GM21717 (cell line): ENCODE measurements around the gene PDE1C.

Experiments used
- ATAC-seq: cut with Tn5 transposase; IDR thresholded peaks from one replicate; pipeline ENCODE4 v1.9.1; 2021; ENCODE audit warnings: mild to moderate bottlenecking, moderate library complexity; ENCODE audit not compliant: unreplicated experiment

PDE1C gene

DNA sequence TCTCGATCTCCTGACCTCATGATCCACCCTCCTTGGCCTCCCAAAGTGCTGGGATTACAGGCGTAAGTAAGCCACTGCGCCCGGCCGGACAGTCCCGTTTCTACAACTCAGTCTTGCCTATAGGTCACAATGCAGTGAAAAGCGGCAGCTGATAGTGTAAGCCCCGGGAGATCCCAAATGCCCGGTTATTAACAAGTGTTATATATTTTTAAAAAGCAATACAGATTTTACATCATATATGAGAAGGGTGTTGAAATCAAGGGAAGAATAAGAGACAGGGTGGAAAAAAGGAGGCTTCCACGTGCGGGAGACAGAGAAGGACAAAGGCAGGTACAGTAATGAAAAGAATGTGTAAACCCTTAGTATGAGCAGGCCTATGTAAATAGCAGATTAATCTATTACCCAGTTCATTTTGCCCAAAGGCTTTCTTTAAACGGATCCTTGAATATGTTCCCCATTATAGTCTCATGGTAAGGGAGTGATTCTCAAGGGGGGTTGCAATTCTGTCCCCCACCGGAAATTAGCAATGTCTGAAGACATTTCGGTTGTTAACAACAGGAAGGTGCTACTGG, 170.8 kb downstream of the PDE1C start:
- ATAC-seq = no peak

DNA sequence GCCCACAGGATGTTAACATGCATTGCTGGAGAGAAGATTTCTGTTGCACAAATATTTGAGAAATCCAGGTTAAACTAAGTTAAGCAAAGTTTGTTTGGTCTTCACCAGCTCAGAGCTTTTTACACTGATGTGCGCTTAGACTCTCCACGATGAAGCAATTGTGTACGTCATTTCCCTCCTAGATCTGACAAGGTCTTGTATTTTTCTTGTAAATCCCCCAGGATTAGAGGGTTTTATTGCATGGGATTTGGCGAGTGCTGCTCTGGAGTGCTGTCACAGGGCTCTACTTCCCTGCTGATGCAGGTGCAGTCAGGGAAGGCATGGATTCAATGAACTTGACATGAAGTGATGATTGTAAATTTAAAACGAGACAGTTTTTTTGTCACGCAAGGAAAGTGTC, 173.3 kb downstream of the PDE1C start:
- ATAC-seq = no peak

DNA sequence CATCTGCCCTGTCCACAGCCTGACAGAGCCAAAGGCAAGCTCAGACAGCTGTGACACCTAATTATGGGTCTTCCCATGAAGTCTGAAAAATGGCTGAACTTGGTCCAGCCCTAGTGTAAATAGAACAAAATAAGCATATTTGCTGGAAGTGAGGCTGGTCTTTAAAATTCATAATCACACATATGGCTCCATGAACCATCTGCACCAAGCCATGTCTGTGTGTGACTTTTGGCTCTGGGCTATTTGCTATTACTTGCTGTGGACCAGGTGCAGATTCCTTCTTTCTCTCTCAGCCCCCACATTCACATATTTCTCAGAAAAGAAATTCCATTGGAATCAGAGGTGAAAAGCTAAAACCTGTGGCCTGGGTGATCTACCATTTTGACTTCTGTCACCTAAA, 175.9 kb downstream of the PDE1C start:
- ATAC-seq = no peak

DNA sequence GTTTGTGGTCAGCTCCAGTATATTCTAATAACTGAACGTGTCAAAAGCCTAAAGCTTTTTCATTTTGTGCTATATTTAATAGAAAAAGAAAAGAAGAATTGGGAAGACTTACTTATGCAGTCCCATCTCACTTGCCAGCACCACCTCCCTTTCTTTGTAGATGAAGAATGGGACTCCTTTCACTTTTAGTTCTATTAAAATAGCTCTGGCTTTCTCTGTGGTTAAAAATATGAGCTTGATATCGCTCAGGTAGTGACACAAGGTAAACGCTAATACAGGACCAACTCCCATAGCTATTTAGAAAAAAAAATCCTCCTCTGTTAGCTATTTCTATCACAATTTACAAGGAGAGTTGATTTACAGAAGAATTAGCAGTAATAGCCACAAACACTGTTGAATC, 176.8 kb downstream of the PDE1C start:
- no peak for ATAC-seq

DNA sequence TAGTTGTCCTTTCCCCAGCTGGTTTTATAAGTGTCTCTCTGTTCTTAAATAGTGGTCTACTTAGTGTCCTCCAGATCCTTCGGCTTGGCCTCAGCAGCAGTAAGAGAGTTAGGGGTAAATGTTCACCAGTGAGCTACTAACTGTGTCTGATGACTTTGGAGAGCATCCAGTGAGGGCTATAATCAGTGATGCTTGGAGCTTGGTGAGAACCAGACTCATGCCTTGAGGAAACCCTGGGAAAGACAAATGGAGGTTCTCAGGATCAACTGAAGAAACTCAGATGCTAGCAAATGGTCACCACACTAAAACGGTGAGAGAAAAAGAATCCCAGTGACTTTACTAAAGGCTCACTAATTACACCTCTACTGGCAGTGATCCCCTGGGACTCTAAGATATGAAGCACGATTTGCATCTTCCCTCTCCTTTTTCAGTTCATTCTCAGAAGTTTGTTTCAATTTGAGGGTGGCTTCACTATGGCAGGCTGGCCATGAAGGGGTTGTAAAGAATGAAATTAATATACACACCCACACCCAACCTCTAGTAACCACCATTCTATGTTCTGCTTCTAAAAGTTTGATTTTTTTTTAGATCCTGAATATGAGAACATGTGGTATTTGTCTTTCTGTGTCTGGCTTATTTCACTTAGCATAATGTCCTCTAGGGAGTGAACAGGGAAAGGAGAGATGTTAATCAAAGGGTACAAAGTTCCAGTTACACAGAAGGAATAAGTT, 177.9 kb downstream of the PDE1C start:
- peak; percentile 82 for ATAC-seq

DNA sequence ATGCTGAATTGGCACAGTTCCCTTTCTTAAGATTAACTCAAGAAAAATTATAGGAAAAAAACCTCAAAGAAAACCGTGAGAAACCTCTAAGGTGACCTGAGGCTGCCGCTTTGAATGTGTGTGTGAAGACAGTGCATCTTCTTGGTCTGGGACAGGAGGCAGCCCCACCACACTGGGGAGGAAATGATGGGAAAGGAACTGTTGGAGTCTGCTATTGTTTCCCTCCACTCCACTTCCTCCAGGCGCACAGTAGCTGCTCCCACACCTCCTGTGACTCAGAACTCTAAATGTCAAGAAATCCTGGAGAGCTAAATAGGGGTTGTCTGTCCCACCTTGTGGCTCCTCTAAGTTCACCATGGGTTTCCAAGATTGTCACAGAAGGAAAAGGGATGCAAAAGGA, 179.4 kb downstream of the PDE1C start:
- ATAC-seq = no peak

DNA sequence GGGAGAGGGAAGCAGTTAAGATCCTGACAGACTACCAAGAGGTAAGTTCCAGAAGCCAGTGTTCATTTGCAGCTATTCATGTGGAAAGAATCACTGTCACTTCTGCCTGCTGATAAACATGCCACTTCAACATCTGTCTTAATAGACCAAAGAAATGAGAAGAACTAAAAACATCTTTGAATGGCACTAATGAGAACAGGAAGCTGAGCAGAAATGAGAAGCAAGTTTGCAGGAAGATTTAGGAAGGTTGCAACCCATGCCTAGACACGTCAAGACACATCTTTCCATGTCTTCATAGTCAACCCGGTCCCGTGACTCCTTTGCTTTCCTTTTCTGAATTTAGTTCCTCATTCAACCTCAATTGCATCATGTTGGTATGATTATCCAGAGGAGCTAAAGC, 180.0 kb downstream of the PDE1C start:
- ATAC-seq = no peak

DNA sequence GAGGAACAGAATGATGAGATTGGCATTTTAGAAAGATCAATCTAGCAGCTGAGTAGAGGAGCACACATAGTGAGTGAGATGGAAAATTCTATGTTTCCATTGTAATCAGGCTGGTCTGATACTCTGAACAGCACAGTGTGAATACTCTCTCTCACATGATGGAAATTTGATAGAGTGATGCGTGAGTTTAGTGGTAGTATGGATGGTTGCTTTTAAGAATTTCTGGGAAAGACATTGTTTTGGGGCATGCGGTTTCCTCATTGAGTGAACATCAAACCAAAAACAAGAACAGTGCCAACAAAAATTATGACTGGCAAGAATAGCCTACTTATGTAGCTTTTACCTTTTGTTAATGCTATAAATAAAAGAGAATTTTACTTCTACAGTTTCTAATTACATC, 183.2 kb downstream of the PDE1C start:
- ATAC-seq = no peak

DNA sequence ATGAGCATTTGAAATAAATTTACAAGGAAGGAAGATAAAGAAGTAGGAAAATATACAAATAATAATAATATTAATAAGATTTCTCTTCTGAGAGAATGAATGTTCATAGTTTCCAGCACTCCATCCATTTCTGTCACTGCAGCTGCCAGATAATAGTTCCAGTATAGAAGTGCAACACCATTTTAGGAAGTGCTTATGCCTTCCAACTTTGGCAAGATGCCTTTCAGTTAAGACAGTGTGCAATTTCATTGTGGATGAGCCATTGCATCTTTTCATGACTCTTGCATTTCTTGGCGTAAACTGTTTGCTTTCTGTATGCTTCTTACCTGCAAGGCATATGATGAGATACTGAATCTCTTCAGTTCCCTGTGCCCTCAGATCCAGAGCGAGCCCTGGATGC, 185.0 kb downstream of the PDE1C start:
- no peak for ATAC-seq

DNA sequence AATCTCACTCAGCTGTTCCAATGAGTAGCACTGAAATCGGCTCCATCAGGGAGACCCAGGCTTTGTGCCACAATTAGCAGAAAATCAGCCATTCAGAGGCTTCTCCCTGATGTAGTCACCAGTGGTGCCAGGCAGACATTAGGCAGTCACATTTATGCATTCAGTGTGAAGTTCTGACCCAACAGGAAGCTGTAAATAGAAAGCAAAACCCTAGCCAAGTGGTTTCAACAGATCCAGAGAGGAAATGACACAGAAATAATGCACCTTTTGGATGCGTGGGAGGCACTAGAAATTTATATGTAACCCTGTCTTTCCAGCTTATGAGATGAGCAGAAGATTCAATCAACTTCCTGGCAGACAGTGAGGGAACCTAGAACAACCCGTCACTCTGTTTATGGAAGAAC, 186.4 kb downstream of the PDE1C start:
- no peak for ATAC-seq

DNA sequence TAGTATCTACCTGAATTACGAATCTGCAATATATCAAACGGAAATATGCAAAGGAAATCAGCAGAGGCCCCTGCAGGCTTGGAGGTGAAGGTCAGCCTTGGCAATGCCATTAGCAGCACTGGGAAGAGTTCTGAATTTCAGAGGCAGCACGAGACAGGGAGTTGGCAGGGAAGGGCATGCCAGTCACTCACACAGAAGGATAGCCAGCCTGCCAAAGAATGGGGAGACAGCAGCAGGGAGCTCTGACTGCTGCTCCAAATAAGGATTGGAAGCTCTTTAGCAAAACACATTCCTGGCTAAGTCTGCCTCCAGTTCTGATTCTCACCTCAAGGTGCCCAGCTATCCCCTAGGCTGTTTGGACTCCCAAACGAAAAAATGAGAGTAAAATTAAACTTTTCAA, 188.0 kb downstream of the PDE1C start:
- ATAC-seq = no peak

DNA sequence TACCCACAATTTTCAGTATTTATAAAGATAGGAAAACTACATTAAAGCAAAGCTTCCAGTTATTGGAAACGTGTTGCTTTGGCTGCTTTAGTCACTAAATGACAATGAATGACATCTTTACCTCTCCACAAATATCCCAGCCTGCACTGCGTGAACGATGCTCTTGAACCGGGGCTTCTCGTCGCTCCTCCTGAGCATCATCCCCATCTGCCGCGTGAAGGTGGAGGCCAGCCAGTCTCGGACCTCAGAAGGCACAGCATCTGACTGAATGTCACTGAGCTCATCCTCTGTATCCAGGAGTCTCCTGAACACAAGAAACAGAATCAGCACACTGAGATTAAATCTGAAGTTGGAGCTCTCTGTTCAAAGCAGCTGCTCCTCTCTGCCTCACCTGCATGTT, 191.3 kb downstream of the PDE1C start:
- no peak for ATAC-seq

DNA sequence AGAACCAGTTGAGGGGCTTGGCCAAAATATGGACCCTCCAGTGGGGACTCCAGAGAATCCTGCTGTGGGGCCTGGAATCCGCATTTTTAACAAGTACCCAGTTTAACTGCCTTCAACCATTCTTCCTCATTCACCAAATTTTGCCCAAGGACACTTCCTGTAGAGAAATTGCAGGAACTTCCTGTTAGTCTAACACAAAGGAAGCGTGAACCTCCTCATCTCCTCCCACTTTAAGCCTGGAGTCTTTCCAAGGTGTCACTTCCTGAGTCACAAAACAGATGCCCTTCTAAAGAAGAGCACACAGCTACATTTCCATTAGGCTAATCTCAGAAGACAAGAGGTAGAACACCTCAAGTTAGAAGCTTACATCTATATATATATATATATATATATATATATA, 194.8 kb downstream of the PDE1C start:
- no peak for ATAC-seq

DNA sequence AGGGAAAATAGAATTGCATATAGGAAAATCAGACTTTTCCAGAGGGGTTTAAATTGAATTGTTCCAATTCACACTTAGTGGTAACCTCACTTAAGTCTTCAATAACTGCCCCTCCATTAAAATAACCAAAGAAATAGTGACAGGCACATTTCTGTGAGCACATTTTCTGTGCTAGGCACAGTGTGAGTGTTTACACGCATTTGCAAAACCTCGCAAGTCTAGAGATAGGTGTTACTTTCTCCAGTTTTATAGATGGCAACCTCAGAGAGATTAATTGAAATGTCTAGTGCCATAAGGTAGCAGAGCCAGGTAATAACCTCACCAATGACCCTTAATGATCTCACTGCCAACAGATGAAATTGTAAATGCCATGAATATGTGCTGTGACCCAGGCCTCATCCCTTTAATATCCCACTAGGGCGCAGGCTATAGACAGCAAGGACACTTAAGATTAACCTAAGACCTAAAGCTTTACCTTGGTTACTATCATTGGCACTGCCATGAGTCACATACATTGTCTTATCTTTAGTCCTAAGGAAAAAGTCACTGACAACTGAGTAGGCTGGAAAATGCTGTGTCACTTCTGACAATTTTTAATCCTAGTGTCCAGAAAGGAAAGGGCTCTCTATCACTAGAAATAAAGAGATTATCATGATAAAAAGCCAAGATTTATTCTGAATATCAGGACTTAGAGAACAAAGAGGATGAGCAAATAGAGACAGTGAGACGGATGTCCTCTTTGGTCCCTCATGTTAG, 195.4 kb downstream of the PDE1C start:
- ATAC-seq = no peak

DNA sequence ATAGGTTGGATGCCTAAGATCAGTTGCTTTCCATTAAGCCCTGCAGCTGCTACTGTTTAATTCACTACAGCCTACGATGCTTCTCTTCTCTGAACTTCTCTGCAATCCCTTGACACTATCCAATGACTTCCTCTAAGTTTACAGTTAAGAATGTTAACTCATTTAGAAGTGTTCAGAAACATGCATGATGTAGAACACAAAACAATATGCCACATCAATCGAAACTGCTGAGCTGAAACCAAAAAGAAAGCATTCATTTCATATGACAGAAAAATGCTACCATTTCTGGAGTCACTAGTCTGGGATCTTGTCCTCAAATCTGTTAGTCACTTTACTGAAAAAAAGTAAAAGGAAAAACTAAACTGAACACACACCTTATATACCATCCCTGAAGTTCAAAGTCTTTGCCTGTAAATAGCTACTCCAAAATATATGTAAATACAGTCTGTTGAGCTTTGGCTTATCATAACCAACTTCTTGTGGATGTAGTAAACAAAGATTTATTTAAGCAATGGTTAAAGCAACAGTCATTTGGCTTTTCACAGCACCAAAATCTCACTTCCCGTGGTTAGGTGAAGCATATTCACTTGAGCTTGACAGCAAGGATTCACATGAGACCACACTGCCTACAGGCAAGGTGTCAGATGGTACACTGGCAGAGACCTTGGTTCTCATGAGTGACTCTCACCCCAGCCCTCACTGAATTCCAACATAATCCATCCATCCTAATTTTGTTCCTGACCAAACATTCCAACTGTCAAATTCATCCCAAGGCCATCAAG, 196.2 kb downstream of the PDE1C start:
- no peak for ATAC-seq

DNA sequence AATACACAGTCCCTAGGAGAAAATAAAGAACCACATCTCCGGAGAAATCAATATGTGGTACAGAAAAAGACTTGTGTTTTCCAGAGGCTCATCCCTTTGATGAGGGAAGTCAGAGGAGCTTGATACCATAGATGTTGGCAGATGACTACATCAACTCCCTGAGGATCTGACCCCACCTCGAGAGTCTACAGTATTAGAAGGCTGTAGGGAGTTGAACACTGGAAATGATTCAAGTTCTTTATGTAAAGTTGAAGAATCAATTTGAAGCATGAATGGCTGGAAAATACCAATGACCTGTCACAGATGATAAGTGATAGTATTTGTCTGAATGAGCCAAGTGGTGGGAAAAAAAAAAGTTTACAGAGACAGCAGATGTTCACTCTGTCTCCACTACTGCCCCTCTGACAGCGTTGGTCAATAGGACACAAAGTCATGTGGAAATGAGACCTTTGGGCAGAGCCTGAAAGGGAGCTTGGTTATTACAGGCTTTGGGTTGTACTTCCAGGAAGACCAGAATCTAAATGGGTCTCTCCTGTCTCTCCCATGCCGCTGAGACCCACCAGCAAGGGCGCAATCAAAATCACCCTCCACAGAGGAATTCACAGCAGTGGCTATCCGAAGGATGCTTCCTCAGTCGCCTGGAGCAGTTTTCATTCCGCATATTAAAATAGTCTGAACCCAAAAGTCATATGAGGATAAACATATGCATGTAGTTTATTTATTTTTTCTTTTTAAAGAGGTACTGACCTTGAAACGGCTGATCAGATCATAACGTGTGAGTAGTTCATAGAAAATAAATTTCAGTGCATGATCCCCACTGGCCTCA, 197.4 kb downstream of the PDE1C start:
- ATAC-seq = no peak

DNA sequence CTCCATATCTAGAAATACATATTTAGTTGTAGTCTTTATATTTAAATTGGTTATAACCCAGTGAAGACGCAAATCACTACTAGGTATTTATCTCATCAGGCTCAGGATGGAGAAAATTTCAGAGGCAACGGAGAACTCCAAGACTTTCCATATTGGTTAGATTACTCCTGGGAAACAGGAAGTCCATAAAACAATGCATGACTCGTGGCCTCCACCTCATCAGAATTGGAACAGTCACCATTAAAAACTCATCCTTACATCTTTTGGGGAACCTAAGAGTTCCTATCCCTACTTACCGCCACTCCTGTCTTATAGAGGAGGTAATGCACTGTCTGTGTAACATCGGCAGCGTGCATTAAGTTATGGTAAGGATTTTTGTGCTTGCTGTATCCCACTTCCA, 205.6 kb downstream of the PDE1C start:
- ATAC-seq = no peak

DNA sequence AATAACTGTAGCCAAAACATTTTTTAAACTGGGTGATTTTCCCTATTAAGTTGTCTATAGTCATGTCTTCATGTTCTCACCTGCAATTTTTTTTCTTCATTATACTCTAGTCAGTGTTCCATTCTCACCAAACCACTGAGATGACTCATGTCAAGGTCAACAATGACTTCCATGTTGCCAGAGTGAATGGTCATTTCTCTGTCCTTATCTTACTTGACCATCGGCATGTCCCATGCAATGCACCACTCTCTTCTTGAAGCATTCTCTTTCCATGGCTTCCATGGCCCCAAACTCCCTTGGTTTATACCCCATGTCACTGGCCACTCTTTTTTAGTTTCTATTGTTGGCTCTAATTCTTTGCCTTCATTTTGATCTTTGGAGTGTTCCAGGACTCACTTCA, 209.3 kb downstream of the PDE1C start:
- ATAC-seq = no peak

DNA sequence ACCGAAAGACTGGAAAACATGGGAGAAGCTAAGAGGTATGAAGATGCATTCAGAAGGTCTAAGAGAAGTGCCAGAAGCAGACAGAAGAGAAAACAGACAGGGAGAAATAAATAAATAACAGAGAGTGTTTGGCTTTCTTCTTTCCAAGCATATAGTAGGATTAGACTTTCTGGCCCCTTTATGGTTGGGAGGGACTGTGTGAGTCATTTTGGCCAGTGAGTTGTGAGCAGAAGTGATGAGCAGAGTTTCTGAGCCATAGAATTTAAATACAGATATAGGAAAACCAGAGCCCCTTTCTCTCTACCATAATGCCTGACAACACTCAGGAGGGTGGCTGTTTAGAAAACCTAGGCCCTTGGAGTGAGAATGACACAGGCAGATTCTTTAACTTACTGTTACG, 212.2 kb downstream of the PDE1C start:
- ATAC-seq = no peak

DNA sequence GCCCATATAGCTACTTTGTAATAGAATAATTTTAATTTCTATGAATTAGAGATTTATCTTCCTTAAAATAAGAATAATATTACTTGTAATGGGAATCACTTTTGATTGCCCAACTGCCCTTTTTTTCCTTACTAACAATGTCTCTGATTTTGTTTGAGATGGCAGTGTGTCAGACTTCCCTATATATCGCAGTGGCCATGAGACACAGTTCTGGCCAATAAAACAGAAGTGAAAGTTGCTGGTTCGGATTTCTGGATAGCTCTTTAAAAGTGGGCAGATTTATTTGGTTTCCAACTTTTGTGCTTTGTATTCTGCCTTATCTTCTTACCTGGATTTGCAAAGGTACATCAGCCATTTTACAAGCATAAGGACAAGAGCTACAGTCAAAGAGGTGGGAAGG, 213.0 kb downstream of the PDE1C start:
- no peak for ATAC-seq

DNA sequence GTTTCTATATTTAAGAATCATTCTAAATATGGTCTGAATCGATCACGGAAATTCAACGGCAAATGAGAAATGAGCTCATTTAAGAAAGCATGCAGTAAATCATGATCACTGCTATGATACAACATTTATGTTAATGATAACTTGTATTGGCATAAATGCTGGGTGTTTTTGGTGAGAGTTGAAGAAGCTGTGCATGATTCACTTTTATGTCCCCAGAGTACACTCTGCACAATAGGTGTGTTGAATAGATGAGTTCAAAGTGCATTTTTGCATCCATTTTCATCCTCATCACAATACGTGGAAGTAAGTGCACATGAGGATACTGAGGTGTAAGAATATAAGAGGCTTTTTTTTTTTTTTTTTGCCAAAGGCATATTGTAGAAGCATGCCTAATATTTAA, 213.9 kb downstream of the PDE1C start:
- no peak for ATAC-seq
